ENCODE data around the gene DOCK2.

DNA sequence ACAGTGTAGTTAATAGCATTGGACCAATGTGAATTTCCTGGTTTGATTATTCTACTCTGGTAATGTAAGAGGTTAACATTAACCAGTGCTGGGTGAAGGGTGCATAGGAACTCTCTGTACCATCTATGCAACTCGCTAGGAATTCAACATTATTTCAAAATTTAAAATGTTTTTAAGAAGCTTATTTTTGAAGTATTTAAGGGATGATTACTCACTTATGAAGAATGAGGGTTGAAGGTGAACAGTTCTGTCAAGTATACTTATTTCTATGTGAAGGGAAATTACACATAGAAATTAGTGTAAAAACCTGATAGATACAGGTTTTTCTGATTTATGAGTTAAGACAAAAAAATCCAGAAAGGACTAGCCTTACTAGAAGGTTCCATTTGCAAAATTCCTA, 177.4 kb downstream of the DOCK2 start:
- TF ChIP-seq POLR2A (IDR thresholded peaks at IDR 0.05) = no peak
- TF ChIP-seq, protein P1, sequence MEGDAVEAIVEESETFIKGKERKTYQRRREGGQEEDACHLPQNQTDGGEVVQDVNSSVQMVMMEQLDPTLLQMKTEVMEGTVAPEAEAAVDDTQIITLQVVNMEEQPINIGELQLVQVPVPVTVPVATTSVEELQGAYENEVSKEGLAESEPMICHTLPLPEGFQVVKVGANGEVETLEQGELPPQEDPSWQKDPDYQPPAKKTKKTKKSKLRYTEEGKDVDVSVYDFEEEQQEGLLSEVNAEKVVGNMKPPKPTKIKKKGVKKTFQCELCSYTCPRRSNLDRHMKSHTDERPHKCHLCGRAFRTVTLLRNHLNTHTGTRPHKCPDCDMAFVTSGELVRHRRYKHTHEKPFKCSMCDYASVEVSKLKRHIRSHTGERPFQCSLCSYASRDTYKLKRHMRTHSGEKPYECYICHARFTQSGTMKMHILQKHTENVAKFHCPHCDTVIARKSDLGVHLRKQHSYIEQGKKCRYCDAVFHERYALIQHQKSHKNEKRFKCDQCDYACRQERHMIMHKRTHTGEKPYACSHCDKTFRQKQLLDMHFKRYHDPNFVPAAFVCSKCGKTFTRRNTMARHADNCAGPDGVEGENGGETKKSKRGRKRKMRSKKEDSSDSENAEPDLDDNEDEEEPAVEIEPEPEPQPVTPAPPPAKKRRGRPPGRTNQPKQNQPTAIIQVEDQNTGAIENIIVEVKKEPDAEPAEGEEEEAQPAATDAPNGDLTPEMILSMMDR (IDR thresholded peaks at IDR 0.05) = no peak

Data from lower leg skin (tissue), 3 donors.